ENCODE data around the gene CTCFL.

GRCh38 chr20:57543754-57544153 is 18.8 kb upstream of the CTCFL start:
- TF ChIP-seq CTCF (IDR thresholded peaks at IDR 0.05; ENCODE audit: insufficient read depth, low read length) (no peak), POLR2AphosphoS5 (IDR thresholded peaks at IDR 0.05; ENCODE audit: low read depth) (no peak)

Data from HL-60 (cell line).